Measurements from ENCODE around the gene SHISA2. TPM values are rescaled to one million over a fixed set of nuclear protein-coding genes. Genes with fewer than 3 reads are reported as not detected.

The SHISA2 gene
- total RNA-seq, 4 donors from 2014 or later = 0.24 to 6.0 (median 0.29) TPM; not detected in 1

DNA sequence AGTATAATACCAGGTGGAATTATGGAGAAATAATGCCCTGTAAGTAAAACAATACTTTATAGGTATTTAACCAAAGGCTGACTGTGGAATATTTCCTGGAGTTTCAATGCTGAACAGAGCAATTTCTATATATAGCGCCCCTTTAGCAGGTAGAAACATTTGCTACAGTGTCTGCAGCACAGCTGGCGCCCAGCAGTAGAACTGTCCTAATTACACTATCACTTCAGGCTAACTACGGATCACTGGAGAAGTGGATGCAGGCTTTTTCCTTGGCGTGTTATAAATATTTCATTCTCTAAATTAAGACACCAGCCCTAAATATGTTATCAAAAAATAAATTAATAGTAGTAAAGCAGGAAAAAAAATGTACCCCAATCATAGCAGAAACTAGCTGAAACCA lies 3.1 kb downstream of the SHISA2 start:
- Histone ChIP-seq H3K9me3 (no peaks in the 10 kb centered on the region), H3K4me1 (peaks cover 0 to 13% of the 10 kb centered on the region in 2 donors), H3K27me3 (peaks cover 0 to 43% of the 10 kb centered on the region in 2 donors), H3K36me3 (no peaks in the 10 kb centered on the region), H3K27ac (no peak overlapping the region), H3K4me3 (no peak overlapping the region)
- TF ChIP-seq POLR2A (IDR thresholded peaks at IDR 0.05) = no peak
- TF ChIP-seq, protein P1, sequence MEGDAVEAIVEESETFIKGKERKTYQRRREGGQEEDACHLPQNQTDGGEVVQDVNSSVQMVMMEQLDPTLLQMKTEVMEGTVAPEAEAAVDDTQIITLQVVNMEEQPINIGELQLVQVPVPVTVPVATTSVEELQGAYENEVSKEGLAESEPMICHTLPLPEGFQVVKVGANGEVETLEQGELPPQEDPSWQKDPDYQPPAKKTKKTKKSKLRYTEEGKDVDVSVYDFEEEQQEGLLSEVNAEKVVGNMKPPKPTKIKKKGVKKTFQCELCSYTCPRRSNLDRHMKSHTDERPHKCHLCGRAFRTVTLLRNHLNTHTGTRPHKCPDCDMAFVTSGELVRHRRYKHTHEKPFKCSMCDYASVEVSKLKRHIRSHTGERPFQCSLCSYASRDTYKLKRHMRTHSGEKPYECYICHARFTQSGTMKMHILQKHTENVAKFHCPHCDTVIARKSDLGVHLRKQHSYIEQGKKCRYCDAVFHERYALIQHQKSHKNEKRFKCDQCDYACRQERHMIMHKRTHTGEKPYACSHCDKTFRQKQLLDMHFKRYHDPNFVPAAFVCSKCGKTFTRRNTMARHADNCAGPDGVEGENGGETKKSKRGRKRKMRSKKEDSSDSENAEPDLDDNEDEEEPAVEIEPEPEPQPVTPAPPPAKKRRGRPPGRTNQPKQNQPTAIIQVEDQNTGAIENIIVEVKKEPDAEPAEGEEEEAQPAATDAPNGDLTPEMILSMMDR (IDR thresholded peaks at IDR 0.05) = no peak
- DNase-seq = no peak
- intact Hi-C loops (cut with DNase I; ENCODE audit: low total_unique reads) = no loop called here

DNA sequence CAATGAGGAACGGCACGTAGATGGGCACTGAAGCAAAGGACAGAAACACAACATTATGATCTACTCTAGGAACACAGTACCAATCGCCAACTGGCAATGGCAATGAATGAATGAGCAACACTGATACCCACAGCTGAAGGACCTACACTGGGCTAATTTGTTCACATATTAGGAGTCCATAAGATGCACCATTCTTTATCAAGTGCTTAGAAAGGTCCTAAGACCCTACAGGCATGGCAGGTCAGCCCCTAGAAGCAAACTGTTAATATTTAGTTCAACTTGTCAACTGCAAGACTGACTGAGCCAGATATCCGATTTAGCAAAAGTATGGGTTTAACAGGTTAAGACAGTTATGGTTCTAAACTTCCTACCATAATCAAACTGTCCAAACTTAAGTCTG lies 4.8 kb downstream of the SHISA2 start:
- Histone ChIP-seq H3K4me3 (no peak overlapping the region), H3K27me3 (peaks cover 0 to 43% of the 10 kb centered on the region in 2 donors), H3K9me3 (no peaks in the 10 kb centered on the region), H3K36me3 (no peaks in the 10 kb centered on the region), H3K27ac (no peak overlapping the region), H3K4me1 (peaks cover 0 to 13% of the 10 kb centered on the region in 2 donors)
- DNase-seq = no peak
- intact Hi-C loops (cut with DNase I; ENCODE audit: low total_unique reads) = no loop called here
- TF ChIP-seq POLR2A (IDR thresholded peaks at IDR 0.05) = no peak
- TF ChIP-seq, protein P1 (IDR thresholded peaks at IDR 0.05) = no peak

DNA sequence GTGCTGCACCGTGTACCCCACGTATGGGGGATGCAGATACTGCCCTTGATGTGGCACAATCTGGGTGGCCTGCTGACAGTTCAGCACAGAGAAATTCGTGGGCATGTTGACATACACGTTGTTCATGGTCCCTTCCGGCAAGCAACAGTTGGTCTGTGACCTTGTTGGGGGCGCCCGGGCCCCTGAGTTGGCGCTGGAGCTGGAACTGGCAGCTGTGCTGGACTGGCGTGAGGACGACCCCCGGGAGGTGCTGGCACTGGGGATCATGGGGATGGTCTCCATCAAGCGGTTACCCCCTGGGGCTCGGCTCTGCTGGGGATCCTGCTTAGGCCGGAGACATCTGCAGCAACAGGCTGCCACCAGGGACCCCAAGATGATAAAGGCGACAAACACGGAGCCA lies 5.2 kb downstream of the SHISA2 start:
- DNase-seq = no peak
- no peaks in the 10 kb centered on the region for H3K9me3 ChIP-seq

DNA sequence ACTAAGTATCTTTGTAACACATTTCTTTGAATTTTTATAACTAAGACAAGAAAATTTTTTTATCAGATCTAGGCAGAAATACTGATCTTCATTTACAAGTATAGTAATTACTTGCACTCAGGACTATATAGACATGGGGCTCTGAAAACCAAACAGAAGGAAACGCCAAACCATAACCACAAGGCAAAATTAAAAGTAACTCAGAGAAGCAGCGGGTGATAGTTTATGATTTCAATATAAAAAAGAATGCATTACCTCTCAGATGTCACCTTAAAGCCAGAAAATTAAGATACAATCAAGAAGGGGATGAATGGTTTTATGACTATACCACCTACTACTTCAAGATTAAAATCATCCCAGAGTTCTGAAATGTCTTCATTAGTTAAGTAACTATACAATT lies 6.7 kb downstream of the SHISA2 start:
- Histone ChIP-seq H3K4me1 (no peaks in the 10 kb centered on the region), H3K27me3 (peaks cover 0 to 34% of the 10 kb centered on the region in 2 donors), H3K27ac (no peak overlapping the region), H3K9me3 (no peaks in the 10 kb centered on the region), H3K36me3 (no peaks in the 10 kb centered on the region), H3K4me3 (no peak overlapping the region)
- intact Hi-C loops (cut with DNase I; ENCODE audit: low total_unique reads) = no loop called here
- no peak for DNase-seq
- no peak for TF ChIP-seq POLR2A (IDR thresholded peaks at IDR 0.05)
- TF ChIP-seq, protein P1 (IDR thresholded peaks at IDR 0.05) = no peak

More for the DNA sequence above, 5.2 kb downstream of the SHISA2 start:
- Histone ChIP-seq H3K27me3 (peaks cover 0 to 43% of the 10 kb centered on the region in 2 donors), H3K4me1 (peaks cover 0 to 11% of the 10 kb centered on the region in 2 donors), H3K4me3 (no peak overlapping the region), H3K27ac (no peak overlapping the region), H3K36me3 (no peaks in the 10 kb centered on the region)
- intact Hi-C loops (cut with DNase I; ENCODE audit: low total_unique reads) = no loop called here
- no peak for TF ChIP-seq POLR2A (IDR thresholded peaks at IDR 0.05)
- TF ChIP-seq, protein P1 (IDR thresholded peaks at IDR 0.05) = no peak

DNA sequence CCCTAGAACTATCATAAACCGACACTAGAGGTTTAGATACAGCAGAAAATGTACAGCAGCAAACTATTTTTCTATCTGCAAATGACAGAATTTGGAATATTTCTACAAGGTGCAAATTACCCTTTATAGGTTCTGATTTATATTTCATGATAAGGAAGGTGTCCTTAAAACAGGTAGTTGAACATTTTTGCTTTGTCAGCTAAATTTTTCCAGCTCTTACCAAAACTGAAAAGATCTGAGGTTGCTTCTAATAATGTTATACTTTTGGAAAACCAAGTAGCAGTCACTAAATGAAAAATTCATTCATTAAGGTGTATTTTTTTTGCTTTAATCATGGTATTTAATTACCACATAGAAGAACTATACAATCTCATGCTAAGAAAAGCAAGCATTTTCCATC lies 9.0 kb downstream of the SHISA2 start:
- intact Hi-C loops (cut with DNase I; ENCODE audit: low total_unique reads) = no loop called here
- DNase-seq = no peak
- Histone ChIP-seq H3K36me3 (no peaks in the 10 kb centered on the region), H3K9me3 (no peaks in the 10 kb centered on the region), H3K4me3 (no peak overlapping the region), H3K4me1 (no peaks in the 10 kb centered on the region), H3K27ac (no peak overlapping the region), H3K27me3 (peaks cover 0 to 11% of the 10 kb centered on the region in 2 donors)
- TF ChIP-seq POLR2A (IDR thresholded peaks at IDR 0.05) = no peak
- TF ChIP-seq, protein P1 (IDR thresholded peaks at IDR 0.05) = no peak
